ENCODE data around the gene TOR2A.

Gene TOR2A

DNA sequence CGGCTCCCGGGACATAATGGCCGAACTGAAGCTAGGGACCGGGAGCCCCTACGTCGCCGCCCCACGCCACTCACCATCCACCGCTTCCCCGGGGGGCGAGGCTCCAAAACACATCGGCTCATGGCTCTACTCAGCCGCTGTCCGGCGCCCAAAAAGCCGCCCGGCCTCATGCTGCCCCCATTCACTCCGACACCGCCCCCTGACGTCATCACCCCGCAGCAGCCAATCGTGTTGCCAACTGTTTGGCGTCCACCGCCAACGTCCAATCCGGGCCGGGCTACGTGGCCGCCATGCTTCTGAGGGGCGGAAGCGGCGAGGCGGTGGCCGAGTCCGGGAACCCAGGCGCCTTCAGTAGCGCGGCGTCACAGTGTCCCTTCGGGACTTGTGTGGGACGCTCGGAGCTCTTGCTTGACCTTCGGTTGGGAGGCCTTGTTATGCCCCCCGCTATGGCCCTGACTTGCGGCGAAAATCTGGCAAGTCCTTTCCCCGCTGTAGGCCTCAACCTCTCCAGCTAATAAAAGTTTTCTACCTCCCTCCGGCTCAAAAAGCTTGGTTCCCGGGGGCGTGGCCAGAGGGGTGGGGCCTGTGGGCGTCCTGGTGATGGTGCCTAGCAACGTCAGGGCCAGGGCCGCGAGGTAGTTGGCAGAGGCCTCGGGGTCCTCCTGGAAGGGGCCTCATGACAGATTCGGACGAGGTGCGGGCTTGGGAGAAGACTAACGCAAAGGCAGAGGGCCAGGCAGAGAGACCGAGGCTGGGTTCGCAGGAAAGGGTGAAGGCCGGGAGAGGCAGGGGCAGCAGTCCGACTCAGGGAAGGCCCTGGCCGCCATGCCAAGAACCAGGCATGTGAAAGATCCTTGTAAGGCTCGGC, 19.4 kb downstream of the TOR2A start, which contains the start of the genes PTRH1 and TTC16:
TSS of gene PTRH1 (minus strand) at position 194 of the 868 bp plus-strand sequence. CDS start at position 170, 24 bp downstream.
TSS of gene TTC16 (plus strand) at position 610 of the 868 bp plus-strand sequence. CDS start at position 677, 67 bp downstream.
- DNase-seq = peak; percentile 98

DNA sequence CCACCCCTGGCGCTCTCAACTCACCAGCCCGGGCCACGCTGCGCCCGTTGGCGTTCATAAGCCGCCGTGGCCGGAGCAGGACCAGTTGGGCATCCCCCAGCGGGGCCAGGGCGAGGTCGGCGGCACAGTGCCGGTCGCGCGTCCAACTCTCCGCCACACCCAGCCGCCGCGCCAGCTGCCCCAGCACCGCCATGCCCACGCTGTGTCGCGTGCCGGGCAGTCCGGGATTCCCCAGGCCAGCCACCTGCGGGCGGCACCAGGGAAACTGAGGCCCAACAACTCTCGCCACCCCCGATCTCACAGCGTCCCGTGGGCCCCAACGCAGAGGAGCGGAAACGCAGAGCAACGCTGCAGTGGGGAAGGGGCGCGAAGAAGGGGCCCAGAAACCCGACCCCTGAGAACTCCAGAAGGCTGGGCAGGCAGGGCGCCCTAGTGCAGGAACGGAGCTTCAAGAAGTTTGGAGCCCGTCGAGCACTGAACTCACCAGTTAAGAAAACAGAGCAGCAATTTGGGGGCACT, 20.1 kb downstream of the TOR2A start:
- no peak for DNase-seq

DNA sequence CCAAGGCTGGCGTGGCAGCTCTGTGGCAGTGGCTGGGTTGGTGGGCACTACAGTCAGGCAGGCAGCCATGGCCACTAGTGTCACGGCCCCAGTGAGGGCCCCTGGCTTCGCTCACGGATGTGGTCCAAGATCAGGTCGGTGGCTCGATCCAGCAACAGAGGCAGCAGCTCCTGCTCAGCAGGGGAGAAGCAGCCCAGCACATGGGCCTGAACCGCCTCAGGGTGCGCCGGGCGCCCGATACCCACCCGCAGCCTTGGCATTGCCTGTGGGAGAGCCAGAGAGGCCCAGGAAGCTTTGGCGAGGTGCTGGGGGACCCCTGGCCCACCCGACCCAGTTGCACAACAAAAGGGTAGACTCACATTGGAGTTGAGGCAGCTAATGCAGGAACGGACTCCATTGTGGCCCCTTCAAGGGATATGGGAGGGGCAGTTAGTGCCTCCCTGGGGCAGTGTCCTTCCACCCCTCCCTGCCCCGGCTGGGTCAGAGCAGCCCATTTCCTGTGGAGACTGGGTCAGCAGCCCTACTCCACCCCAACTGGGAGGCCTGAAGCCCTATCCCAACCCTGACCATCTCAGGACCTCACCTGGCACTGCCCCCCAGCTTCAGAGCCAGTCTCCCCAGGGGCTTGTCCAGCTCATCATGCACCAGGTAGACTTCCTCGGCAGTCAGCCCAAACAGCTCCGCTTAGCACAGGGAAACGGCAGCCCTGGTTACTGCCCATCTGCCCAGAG, 20.9 kb downstream of the TOR2A start:
- DNase-seq = no peak

DNA sequence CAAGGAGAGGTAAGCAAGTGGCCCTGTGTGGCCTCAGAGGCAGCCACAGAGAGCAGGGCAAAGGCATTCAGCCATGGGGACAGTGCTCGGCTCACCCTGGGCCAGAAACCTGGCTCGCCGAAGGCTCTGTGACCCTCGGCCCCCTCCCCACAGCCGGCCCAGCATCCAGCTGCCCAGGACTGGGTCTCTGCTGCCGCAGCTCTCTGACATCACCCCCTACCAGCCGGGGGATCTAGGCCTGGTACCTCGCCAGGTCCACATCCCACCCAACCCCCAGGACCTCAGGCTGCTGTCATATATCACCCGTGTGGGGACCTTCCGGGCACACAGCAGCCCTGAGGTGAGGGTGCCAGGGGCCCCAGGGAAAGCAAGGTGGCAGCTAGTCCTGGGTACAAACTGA, 22.2 kb downstream of the TOR2A start:
- DNase-seq = no peak

DNA sequence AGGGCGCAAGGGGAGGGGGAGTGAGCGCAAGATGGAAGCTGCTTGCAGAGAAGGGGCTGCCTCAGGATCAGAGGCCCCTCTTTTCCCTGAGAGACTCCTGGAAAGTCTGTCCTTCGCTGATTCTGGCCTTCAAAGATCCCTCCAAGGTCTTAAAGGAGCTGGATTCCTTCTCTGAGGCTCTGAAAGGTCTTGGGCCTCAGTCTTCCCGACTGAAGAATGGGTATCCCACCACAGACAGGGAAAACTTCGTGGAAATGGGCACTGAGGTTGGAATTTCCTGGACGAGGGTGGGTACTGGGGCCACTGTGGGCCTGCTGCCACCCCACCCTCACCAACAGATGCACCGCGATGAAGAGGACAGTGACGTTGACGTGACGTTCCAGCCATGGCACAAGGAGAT, 22.7 kb downstream of the TOR2A start:
- DNase-seq = no peak

DNA sequence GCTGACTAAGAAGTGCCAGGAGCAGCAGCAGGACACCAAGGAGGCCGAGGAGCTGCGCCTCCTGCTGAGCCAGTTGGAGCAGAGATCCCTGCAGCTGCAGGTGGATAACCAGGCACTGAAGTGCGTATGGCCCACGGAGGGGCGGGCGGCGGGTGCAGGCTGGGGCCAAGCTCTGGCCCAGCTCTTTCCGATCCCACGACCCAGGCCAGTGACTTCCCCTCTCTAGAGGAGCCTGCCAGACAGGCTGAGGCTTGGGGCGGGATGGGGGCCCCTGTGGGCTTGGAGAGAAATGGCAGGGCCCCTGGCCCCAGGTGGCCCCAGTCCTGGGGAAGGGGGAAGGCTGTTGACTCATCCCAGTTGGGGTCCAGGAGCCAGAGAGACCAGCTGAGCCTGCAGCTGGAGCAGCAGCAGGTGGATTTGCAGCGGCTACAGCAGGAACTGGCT, 23.2 kb downstream of the TOR2A start:
- DNase-seq = no peak

DNA sequence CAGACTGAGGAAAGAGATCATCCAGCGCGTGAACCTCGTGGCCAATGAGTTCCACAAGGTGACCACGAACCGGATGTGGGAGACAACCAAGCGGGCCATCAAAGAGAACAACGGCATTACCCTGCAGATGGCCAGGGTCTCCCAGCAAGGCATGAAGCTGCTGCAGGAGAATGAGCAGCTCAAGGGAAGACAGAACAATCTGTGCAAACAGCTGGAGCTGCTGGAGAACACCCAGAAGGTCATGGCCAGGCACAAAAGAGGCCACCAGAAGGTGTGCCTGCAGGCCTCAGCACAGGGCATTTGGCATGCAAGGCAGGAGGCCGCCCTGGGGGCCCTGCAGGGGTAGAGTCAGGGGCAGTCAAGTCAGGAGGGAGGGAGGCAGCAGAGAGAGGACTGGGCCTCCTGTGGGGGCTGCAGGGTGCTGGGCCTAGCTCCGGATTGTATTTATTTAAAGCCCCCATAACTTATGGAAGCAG, 23.8 kb downstream of the TOR2A start:
- peak; percentile 47 for DNase-seq

DNA sequence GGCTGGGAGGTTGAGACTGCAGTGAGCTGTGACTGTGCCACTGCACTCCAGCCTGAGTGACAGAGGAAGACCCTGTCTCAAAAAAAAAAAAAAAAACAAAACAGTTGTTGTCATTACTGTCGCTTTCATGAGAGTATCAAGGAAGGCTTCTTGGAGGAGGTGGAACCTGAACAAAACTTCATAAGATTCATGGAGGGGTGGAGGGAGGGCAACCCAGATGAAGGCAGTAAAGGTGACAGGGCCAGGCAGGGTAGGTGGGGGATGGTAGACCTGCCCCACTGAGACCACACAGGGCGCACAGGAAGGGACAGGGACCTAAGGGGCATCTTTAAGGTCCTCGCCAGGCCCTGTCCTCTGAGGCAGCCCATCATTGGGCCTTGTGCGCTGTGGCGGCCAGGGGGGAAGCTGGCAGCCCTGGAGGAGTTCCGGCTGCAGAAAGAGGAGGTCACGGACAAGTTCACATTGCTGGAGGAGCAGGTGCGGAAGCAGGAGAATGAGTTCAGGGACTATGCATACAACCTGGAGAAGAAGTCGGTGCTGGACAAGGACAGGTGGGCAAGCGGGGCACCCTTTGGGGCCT, 24.8 kb downstream of the TOR2A start:
- no peak for DNase-seq

DNA sequence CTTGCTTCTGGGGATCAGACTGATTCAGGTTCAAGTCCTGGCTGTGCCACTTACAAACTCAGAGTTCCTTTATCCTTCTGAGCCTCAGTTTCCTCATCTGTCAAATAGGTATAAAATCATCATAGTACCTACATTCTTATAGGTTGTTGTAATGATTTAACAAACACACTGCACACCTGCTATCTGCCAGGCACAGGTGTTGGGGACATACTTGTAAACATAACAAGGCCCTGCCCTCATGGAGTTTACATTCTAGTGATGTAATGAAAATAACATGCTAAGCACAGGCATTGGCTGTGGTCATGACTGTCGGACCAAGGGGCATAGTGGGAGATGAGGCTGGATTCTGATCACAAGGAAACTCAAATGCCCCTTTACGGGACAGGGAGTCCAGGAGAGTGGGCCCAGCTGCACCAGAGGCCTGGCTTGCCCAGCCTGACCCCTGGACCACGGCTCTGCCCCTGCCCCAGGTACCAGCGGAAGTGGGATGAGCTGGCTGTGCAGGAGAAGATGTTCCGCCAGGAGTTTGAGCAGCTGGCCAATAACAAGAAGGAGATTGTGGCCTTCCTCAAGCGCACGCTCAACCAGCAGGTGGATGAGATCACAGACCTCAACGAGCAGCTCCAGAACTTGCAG, 26.0 kb downstream of the TOR2A start:
- no peak for DNase-seq

DNA sequence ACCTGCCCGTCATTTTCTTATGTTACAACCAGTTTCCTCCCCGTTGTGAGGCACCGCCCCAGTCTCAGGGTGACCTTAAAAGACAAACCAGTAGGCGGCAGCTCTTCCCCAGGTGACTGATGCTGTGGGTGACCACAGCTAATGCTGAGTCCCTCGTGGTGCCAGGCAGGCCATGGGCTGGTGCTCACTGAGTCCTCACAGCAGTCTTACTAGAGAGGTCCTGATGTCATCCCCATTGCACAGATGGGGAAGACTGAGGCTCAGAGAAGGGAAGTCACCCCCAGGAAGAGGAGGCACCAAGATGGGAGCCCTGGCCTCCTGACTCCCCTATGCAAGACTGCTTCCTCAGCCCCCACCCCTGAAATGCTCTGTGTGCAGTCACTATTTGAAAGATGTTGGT, 27.3 kb downstream of the TOR2A start:
- DNase-seq = no peak

DNA sequence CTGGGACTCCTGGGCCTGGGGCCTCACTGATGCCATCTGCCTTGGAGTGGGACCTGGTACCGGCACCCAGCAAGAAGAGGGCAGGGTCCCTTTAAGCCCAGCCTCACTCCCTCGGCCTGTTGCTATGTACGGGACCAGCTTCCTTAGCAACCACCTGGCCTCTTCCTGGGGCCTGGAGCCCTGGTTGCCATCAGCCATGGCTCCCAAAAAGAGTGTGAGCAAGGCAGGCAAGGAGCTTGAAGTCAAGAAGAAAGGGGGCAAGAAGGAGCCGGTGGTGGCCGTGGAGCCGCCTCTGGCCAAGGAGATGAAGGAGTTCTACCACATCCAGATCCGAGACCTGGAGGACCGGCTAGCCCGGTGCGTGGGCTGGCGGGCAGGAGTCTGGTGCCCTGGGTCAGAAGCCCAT, 28.3 kb downstream of the TOR2A start, which contains the start of gene CFAP157:
TSS of gene CFAP157 (plus strand) at position 153 of the 406 bp plus-strand sequence. CDS start at position 197, 44 bp downstream.
- DNase-seq = peak; percentile 43

DNA sequence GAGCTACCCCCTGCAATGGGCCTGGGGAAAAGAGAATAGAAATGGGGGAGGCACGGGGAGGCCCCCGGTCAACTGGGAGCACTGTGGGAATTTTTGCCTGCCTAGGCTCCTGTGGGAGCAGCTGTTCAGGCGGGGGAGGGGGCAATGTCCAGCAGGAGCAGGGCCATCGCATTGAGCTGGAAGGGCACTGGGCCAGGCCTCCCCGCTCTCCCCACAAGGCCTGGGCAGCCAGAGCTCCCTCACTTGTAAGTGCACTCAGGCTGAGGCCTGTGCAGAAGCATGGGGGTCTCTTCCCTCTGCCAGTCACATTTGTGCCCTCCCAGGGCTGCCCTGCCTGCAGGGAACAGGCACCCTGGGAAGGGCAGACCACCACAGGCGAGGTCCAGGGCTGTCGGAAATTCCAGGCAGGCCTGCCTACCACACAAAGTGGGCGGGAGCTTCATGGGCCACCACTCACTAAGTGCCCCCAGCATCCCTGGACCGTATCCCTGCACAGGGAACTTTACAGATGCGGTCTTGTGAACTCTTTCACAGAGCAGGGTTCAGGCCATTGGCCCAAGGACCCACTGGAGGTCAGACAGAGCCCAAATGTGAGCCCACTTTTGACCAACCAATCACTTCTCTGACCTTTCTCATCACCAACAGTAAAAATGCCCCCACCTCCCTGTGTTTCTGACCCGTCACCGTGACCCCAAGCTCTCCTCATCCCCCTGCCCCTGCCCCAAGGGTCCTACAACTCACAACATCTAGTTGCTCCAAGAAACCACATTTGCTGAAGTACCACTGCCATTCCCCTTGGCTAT, 29.3 kb downstream of the TOR2A start:
- DNase-seq = peak; percentile 48

DNA sequence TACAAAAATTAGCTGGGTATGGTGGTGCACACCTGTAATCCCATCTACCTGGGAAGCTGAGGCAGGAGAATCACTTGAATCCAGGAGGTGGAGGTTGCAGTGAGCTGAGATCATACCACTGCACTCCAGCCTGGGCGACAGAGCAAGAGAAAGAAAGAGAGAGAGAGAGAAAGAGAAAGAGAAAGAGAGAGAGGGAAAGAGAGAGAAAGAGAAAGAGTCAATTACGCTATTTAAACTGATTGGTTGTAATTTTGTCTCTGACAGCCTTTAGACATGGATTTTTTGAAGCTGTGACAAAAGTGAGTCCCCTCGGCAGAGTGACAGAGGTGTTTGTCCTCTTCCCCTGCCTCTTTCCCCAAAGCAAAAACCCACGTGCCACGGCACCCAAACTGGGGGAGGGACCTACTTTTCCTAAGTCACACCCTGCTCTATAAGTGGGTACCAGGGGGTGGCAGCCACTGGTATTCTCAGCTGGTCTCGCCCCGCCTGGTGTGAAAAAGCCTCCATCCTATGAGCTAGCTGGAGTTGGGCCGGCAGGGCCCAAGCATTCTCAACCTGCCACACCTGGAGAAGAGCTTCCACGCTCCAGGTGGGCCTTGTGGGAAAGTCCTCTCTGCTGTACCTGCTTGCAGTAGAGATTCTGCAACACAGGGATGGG, 31.7 kb downstream of the TOR2A start:
- no peak for DNase-seq

DNA sequence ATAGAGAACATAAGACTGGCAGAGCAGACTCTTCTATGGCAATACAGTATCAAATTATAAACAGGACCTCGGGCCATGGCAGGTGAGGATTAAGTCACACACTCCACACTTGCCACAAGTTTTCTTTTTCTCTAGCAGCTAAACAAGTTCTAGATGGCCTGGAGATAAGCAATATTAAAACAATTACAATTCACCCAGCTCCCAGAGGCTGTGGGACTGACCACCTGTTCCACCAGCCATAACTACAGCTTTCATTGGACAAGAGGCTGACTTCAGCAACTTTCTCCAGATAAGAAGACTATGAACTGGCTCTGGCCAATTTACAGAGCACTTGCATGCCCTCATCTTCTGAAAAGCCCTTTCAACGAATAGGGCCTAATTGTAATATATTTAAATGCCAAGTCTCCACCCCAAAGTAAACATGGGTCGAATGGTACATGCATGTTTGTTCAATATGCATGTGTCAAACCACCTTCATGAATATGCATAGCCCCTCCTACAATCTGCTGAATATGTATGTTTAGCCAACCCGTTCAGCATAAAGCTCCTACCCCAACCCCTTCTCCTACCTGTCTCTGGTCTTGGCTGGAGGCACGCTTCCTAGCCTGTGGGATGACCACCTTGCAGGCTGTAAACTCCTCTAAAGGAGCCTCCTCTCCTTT, 34.4 kb downstream of the TOR2A start:
- no peak for DNase-seq

DNA sequence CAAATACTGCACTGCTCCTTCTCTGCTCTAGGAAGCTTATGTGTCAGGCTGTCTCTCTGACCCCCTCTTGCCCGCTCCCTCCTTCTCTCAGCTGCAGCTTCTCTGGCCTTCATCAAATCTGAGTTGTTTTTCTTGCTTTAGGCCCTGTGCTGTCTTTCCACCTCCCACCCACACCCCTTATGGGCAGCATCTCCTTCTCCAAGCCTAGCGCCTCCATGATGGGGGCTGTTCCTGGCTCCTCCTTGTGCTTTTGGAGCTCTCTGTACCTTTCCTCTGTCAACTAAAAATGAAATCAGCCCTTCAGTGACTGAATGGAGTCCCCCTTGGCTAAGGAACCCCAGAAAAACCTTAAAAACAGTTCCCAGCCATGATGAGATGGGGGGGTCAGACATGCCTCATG, 35.0 kb downstream of the TOR2A start:
- no peak for DNase-seq

DNA sequence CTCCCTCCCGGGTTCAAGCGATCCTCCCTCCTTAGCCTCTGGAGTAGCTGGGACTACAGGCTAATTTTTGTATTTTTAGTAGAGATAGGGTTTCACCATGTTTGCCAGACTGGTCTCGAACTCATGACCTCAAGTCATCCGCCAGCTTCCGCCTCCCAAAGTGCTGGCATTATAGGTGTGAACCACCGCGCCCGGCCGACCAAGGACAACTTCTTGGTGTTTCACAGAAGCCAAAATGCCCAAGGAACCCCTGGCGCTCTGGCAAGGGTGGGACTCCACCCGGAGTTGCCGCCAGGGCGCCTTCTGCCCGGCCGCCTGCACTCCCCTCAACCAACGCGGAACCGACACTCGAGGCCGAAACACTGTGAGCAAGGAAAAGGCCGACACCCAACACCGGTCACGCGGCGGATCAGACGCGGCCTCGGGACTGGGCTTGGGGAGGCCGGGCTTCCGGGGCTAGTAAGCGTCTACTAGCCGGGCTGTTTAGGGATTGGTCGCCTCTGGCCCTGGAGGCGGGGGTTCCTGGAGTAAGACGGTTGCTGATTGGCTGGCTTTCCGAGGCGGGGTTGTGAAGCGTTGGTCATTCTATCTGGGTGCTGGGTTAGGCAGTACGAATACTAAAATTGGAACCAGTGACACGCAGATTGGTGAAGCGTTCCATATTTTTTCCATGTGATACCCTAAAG, 36.0 kb downstream of the TOR2A start:
- DNase-seq = peak; percentile 97

DNA sequence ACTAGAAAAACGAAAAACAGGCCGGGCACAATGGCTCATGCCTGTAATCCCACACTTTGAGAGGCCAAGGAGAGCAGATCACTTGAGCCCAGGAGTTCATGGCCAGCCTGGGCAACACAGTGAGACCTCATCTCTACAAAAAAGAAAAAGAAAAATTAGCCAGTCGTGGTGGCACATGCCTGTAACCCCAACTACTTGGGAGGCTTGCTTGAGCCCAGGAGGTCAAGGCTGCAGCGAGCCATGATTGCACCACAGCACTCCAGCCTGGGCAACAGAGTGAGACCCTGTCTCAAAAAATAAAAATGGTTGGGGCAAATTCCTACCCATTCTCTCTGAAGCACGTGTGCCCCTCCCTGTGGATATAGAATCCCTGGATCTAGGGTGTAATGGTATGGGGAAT, 36.7 kb downstream of the TOR2A start:
- DNase-seq = no peak

DNA sequence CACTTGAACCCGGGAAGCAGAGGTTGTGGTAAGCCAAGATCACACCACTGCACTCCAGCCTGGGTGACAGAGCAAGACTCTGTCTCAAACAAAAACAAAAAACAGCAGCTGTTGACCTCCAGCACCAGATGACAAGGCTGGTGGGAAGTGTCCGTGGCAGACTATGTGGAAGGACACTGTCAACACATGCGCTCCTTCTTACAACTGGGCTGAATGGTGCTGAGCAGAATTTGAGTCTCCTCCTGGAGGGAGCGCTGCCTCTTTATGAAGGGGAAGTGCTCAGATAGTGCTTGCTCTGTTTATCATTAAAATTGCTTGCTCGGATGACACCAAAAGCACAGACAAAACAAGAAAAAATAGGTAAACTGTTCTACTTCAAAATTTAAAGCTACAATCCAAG, 37.5 kb downstream of the TOR2A start:
- DNase-seq = no peak

DNA sequence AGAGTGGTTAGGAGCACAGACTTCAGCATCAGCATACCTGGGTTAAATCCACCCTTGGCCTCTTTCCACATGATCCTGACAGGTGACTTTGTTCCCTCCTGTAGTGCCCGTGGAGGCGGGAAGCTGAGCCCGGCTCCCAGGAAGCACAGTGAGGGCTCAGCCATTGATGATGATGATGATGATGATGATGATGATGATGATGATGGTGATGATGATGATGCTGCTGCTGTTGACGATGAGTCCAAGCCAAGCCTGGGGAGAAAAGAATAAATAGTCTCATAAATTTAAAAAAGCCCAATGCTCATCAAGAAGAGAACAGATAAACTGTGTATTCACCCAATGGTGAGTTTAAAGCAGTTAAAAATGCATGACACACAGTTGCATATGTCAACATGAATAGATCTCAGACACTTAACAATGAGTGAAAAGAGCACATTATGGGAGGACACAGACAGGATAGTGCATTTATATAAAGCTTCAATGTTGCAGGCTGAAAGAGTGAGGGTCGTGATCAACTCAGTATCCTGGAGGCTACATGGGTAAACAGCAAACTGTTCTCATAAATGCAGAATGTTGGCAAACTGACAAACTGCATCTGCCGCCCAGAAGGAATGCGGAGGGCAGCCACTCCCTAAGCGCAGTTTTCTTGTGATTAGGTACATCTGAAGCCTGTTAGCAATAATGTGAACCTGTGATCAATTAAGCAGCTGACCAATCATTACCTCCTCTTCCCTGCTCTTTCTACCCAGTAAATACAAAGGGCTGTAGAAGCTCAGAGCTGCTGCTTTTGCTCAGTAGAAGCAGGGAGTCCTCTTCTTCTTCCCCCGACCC, 40.0 kb downstream of the TOR2A start:
- DNase-seq = peak; percentile 58

Measured in eye (tissue), 1 donor.